Measurements from ENCODE around the gene TBC1D22A.
"Not testable (repeated sequence)": the region's sequence is repeated elsewhere in the genome, so short reads cannot be mapped to it uniquely, and the experiment has no call there.

The TBC1D22A gene

GRCh38 chr22:46779023-46779422 is 16.6 kb downstream of the TBC1D22A start:
- no peak for DNase-seq (ENCODE audit: low spot score)
- Histone ChIP-seq H3K4me3 (no peak overlapping the region), H3K27ac (no peak overlapping the region)
- TF ChIP-seq CTCF (IDR thresholded peaks at IDR 0.05) = no peak

GRCh38 chr22:46779651-46780050 is 17.2 kb downstream of the TBC1D22A start:
- H3K4me3 ChIP-seq = no peak overlapping the region
- no peak for DNase-seq (ENCODE audit: low spot score)
- no peak for TF ChIP-seq CTCF (IDR thresholded peaks at IDR 0.05)
- H3K27ac ChIP-seq = no peak overlapping the region

GRCh38 chr22:46780453-46780852 is 18.0 kb downstream of the TBC1D22A start:
- H3K27ac ChIP-seq = no peak overlapping the region
- TF ChIP-seq CTCF (IDR thresholded peaks at IDR 0.05) = no peak
- H3K4me3 ChIP-seq = no peak overlapping the region
- no peak for DNase-seq (ENCODE audit: low spot score)

- DNase-seq (ENCODE audit: low spot score) = no peak
- Histone ChIP-seq H3K27ac (no peak overlapping the region), H3K4me3 (no peak overlapping the region)
- TF ChIP-seq CTCF (IDR thresholded peaks at IDR 0.05) = no peak
These were observed 18.8 kb downstream of the TBC1D22A start for GRCh38 chr22:46781291-46781690.

GRCh38 chr22:46782200-46782599 is 19.8 kb downstream of the TBC1D22A start:
- not testable (repeated sequence) for DNase-seq (ENCODE audit: low spot score); H3K27ac ChIP-seq; H3K4me3 ChIP-seq

- TF ChIP-seq CTCF (IDR thresholded peaks at IDR 0.05) = no peak
- no peak overlapping the region for H3K4me3 ChIP-seq
- no peak overlapping the region for H3K27ac ChIP-seq
- DNase-seq (ENCODE audit: low spot score) = no peak
These were observed 21.3 kb downstream of the TBC1D22A start for GRCh38 chr22:46783721-46784120.

- no peak overlapping the region for H3K4me3 ChIP-seq
- no peak overlapping the region for H3K27ac ChIP-seq
- no peak for DNase-seq (ENCODE audit: low spot score)
- no peak for TF ChIP-seq CTCF (IDR thresholded peaks at IDR 0.05)
These were observed 26.2 kb downstream of the TBC1D22A start for GRCh38 chr22:46788441-46789172.
